ENCODE data around the gene ASCC1.
"Not testable (repeated sequence)": the region's sequence is repeated elsewhere in the genome, so short reads cannot be mapped to it uniquely, and the experiment has no call there.

Gene ASCC1

GRCh38 chr10:72248468-72249151, 32.5 kb upstream of the ASCC1 start:
- peak; percentile 75 to 85 for DNase-seq

GRCh38 chr10:72245949-72246525, 30.0 kb upstream of the ASCC1 start:
- no peak for DNase-seq

- no peak for DNase-seq
Measured at GRCh38 chr10:72244573-72245038, 28.5 kb upstream of the ASCC1 start.

GRCh38 chr10:72243822-72244437, 27.9 kb upstream of the ASCC1 start:
- DNase-seq, result no peak

GRCh38 chr10:72242675-72243074, 26.6 kb upstream of the ASCC1 start:
- no peak for DNase-seq

GRCh38 chr10:72241691-72242252, 25.7 kb upstream of the ASCC1 start:
- no peak for DNase-seq

- DNase-seq, result no peak
Measured at GRCh38 chr10:72240371-72240770, 24.3 kb upstream of the ASCC1 start.

- DNase-seq, result no peak
Measured at GRCh38 chr10:72239409-72239808, 23.3 kb upstream of the ASCC1 start.

- no peak for DNase-seq
Measured at GRCh38 chr10:72238392-72239175, 22.5 kb upstream of the ASCC1 start.

GRCh38 chr10:72235544-72236279, 19.6 kb upstream of the ASCC1 start:
- no peak for DNase-seq

- DNase-seq, result no peak
Measured at GRCh38 chr10:72234560-72235095, 18.6 kb upstream of the ASCC1 start.

- DNase-seq, result no peak
Measured at GRCh38 chr10:72233621-72234020, 17.5 kb upstream of the ASCC1 start.

- DNase-seq, result no peak
Measured at GRCh38 chr10:72229261-72230251, 13.5 kb upstream of the ASCC1 start.

GRCh38 chr10:72228318-72228751, 12.3 kb upstream of the ASCC1 start:
- DNase-seq, result no peak

GRCh38 chr10:72227826-72228225, 11.8 kb upstream of the ASCC1 start:
- DNase-seq, result no peak

GRCh38 chr10:72226418-72227027, 10.4 kb upstream of the ASCC1 start:
- no peak for DNase-seq

GRCh38 chr10:72224191-72224590, 8.1 kb upstream of the ASCC1 start:
- DNase-seq, result not testable (repeated sequence)

GRCh38 chr10:72223743-72224101, 7.6 kb upstream of the ASCC1 start:
- DNase-seq, result no peak

GRCh38 chr10:72221278-72221677, 5.2 kb upstream of the ASCC1 start:
- DNase-seq, result no peak

GRCh38 chr10:72220637-72221036, 4.6 kb upstream of the ASCC1 start:
- no peak for DNase-seq
